ENCODE results near the gene ZDHHC24.

DNA sequence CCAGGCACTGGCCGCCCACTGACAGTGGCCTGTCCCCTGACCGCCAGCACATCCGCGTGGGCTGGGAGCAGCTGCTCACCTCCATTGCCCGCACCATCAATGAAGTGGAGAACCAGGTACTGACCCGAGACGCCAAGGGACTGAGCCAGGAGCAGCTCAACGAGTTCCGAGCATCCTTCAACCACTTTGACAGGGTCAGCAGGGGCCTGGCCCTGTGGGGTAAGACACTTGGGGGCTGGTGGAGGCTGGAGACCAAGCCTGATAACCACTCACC is 16.1 kb upstream of the ZDHHC24 start:
- TF ChIP-seq CTCF (IDR thresholded peaks at IDR 0.05; ENCODE audit: low read length) (no peak), EZH2 (IDR thresholded peaks at IDR 0.05; ENCODE audit: borderline replicate concordance, low read length) (no peak)
